Upper lobe of right lung (tissue), 1 donor: Measurements from ENCODE around the gene STXBP3. TPM values are rescaled to one million over a fixed set of nuclear protein-coding genes. Genes with fewer than 3 reads are reported as not detected.
"Not testable (repeated sequence)": the region's sequence is repeated elsewhere in the genome, so short reads cannot be mapped to it uniquely, and the experiment has no call there.

ENCODE experiments used
- ATAC-seq: fragments of 200-7000 bp; cut with Tn5 transposase; one replicate; pipeline ENCODE4 v1.9.1; 2020; ENCODE audit warnings: mild to moderate bottlenecking, moderate library complexity
- DNase-seq: peaks from one replicate; pipeline ENCODE4 v3.0.0-alpha.2; 2020
- H3K27ac ChIP-seq: fragments of 200-600 bp; one replicate; pipeline ENCODE4 v1.8.0; 2022
- H3K27me3 ChIP-seq: fragments of 200-600 bp; one replicate; pipeline ENCODE4 v1.8.0; 2022; ENCODE audit warnings: mild to moderate bottlenecking
- H3K36me3 ChIP-seq: fragments of 200-600 bp; one replicate; pipeline ENCODE4 v1.8.0; 2022
- H3K4me1 ChIP-seq: fragments of 200-600 bp; one replicate; pipeline ENCODE4 v1.8.0; 2022
- H3K4me3 ChIP-seq: fragments of 200-600 bp; one replicate; pipeline ENCODE4 v1.8.0; 2022; ENCODE audit warnings: mild to moderate bottlenecking
- H3K9me3 ChIP-seq: fragments of 200-600 bp; one replicate; pipeline ENCODE4 v1.8.0; 2022
- CTCF ChIP-seq: fragments of 200-600 bp; IDR thresholded peaks from one replicate; pipeline ENCODE4 v1.8.0; 2022; ENCODE audit warnings: antibody characterized with exemption
- intact Hi-C: fragments of 100-400 bp; cut with DNase I; formaldehyde crosslinking; loops from one replicate; pipeline ENCODE4 v1.11.0; 2022
- long read RNA-seq: library from polyadenylated mRNA; unstranded; transcript quantifications from one replicate; pipeline ENCODE4 v2.0.0, GENCODE V29; 2021
- total RNA-seq: library from RNA; stranded (reverse); fragmentation: NEBNext Ultra II Directional; extraction: Animal tissue kit (Norgen Biotek cat#: 25700); gene quantifications from one replicate; pipeline ENCODE4 v1.2.1, GENCODE V29; 2021
- donor health status: DM: no; HTN: yes; CAD: no; lungs with severe emphysema.

STXBP3 gene
- 54.1 TPM for total RNA-seq
- long read RNA-seq, transcript STXBP3-201 (19 exons, 2,478 nt): major isoform, 90 of 105 reads
- long read RNA-seq, partial matches to known transcripts: 2 of 105 reads
- long read RNA-seq, other reads (novel, unspliced or antisense): 12 of 105 reads

GRCh38 chr1:108746382-108747170 is at the start of gene STXBP3:
STXBP3 (plus strand) TSS chr1:108746674; CDS start chr1:108746738, 64 bp downstream.
- ATAC-seq: peak; percentile 96
- intact Hi-C loops: no loop called here
- Histone ChIP-seq H3K36me3 (peaks cover 2% of the 10 kb centered on the region), H3K4me1 (peaks cover 11% of the 10 kb centered on the region), H3K9me3 (no peaks in the 10 kb centered on the region), H3K27ac (peak within 1 kb of the TSS; percentile 96), H3K4me3 (peak within 1 kb of the TSS; percentile 74), H3K27me3 (no peaks in the 10 kb centered on the region)
- peak; percentile 100 for DNase-seq
- TF ChIP-seq CTCF: peak; percentile 97

- H3K27me3 ChIP-seq: no peaks in the 10 kb centered on the region
- H3K27ac ChIP-seq: no peak overlapping the region
- H3K36me3 ChIP-seq: peaks cover 76% of the 10 kb centered on the region
- TF ChIP-seq CTCF: no peak
- H3K4me1 ChIP-seq: peaks cover 13% of the 10 kb centered on the region
- intact Hi-C loops: no loop called here
- no peak overlapping the region for H3K4me3 ChIP-seq
- ATAC-seq (peak; percentile 76), DNase-seq (no peak)
- no peaks in the 10 kb centered on the region for H3K9me3 ChIP-seq
These were observed 46.8 kb upstream of the STXBP3 start for GRCh38 chr1:108699375-108700332.

GRCh38 chr1:108701176-108701849 is 45.2 kb upstream of the STXBP3 start:
- no peaks in the 10 kb centered on the region for H3K9me3 ChIP-seq
- no peaks in the 10 kb centered on the region for H3K27me3 ChIP-seq
- ATAC-seq: no peak
- DNase-seq: no peak
- intact Hi-C loops: no loop called here
- H3K27ac ChIP-seq: no peak overlapping the region
- H3K4me1 ChIP-seq: peaks cover 8% of the 10 kb centered on the region
- peaks cover 65% of the 10 kb centered on the region for H3K36me3 ChIP-seq
- H3K4me3 ChIP-seq: no peak overlapping the region
- TF ChIP-seq CTCF: no peak

- H3K36me3 ChIP-seq: peaks cover 57% of the 10 kb centered on the region
- H3K27me3 ChIP-seq, H3K4me3 ChIP-seq, ATAC-seq, DNase-seq, H3K9me3 ChIP-seq, intact Hi-C loops, H3K27ac ChIP-seq, H3K4me1 ChIP-seq: not testable (repeated sequence)
These were observed 44.4 kb upstream of the STXBP3 start for GRCh38 chr1:108702109-108702508.

- intact Hi-C loops: no loop called here
- ATAC-seq (no peak), DNase-seq (no peak)
- Histone ChIP-seq H3K27me3 (no peaks in the 10 kb centered on the region), H3K36me3 (peaks cover 39% of the 10 kb centered on the region), H3K4me3 (no peak overlapping the region), H3K9me3 (no peaks in the 10 kb centered on the region), H3K27ac (no peak overlapping the region), H3K4me1 (peaks cover 8% of the 10 kb centered on the region)
- no peak for TF ChIP-seq CTCF
These were observed 42.5 kb upstream of the STXBP3 start for GRCh38 chr1:108703939-108704338.
